Activated CD4-positive, alpha-beta memory T cell treated with anti-CD3 and anti-CD28 coated beads for 36 hours (primary cell): ENCODE measurements around the gene CAMK1D. TPM values are rescaled to one million over a fixed set of nuclear protein-coding genes. Genes with fewer than 3 reads are reported as not detected.
"Not testable (repeated sequence)": the region's sequence is repeated elsewhere in the genome, so short reads cannot be mapped to it uniquely, and the experiment has no call there.

Experiments used
- CTCF ChIA-PET: fragments of 350-600 bp; sonication (Branson Sonifier 250); formaldehyde crosslinking; loops from one replicate; lab custom pipeline; 2021; ENCODE audit warnings: antibody characterized with exemption, inconsistent platforms; lab: Charles Lee
- POLR2A ChIA-PET: fragments of 350-600 bp; sonication (Branson Sonifier 250); formaldehyde crosslinking; loops from one replicate; lab custom pipeline; 2021; ENCODE audit warnings: antibody characterized with exemption; lab: Charles Lee
- DNase-seq: peaks from one replicate; pipeline ENCODE4 v3.0.0-alpha.2; 2020
- H3K27ac Mint-ChIP-seq: one replicate; pipeline ENCODE4 v1.8.0; 2021; ENCODE audit warnings: mixed read lengths
- H3K27me3 Mint-ChIP-seq: one replicate; pipeline ENCODE4 v1.8.0; 2021; ENCODE audit warnings: mixed read lengths
- H3K36me3 Mint-ChIP-seq: one replicate; pipeline ENCODE4 v1.8.0; 2021; ENCODE audit warnings: mixed read lengths
- H3K4me1 Mint-ChIP-seq: one replicate; pipeline ENCODE4 v1.8.0; 2021; ENCODE audit warnings: low read depth, mixed read lengths
- H3K4me3 Mint-ChIP-seq: one replicate; pipeline ENCODE4 v1.8.0; 2021; ENCODE audit warnings: mild to moderate bottlenecking, mixed read lengths
- H3K9me3 Mint-ChIP-seq: one replicate; pipeline ENCODE4 v1.8.0; 2021; ENCODE audit warnings: mixed read lengths
- intact Hi-C: fragments of 100-400 bp; cut with micrococcal nuclease; formaldehyde crosslinking; loops from one replicate; pipeline ENCODE4 v1.15.1; 2023
- total RNA-seq, 2 experiments: library from RNA; stranded (reverse); gene quantifications; one replicate each; pipeline ENCODE4 v1.2.3, GENCODE V29; 2021

The CAMK1D gene
- total RNA-seq, 2 experiments from 2014 or later: 17.7 to 17.9 TPM

DNA sequence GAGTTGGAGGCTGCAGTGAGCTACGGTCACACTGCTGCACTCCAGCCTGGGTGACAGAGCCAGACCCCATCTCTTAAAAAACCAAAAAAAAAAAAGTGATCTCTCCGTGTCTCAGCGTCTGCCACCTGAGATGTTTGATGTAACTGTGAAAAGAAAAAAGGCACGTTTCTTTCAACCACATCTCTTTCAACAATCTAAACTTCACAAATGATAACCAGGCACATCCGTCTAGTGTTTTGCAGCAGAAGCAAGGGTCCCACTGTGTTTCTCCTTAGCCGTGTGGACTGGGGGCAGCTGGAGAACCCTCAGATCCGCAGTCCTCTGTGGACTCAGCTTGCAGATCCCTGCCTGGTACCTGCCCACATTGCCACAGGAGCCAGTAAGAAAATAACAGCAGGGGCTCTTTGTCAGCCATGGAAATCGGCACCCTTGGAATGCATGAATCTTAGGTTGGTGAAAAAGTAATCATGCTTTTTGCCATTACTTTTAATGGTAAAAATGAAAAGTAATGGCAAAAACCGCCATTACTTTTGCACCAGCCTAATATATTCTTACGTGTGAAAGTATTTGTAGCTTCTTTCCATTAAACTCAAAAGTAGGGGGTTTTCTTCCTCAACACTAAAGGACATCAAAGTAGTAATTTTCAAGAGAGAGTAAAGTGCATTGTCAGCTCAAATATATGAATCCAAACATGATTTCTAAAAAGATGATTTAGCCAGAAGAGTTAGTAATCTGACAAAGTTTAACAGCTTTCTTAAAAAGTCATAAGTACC lies 375.6 kb downstream of the CAMK1D start:
- no peaks in the 10 kb centered on the region for H3K27me3 Mint-ChIP-seq
- POLR2A ChIA-PET: no interaction called here
- no peak overlapping the region for H3K27ac Mint-ChIP-seq
- intact Hi-C loops: loop anchor here (5.0 kb wide), 5 partner anchors 177 to 362 kb away; no protein-coding TSS in a partner anchor
- H3K4me3 Mint-ChIP-seq: no peak overlapping the region
- H3K9me3 Mint-ChIP-seq: no peaks in the 10 kb centered on the region
- CTCF ChIA-PET: interaction anchor here (0.9 to 2.0 kb wide), 6 partner anchors 10 to 177 kb away, joined by 3 to 4 read pairs (median 4); no protein-coding TSS in a partner anchor
- H3K4me1 Mint-ChIP-seq: peaks cover 32% of the 10 kb centered on the region
- DNase-seq: no peak
- H3K36me3 Mint-ChIP-seq: no peaks in the 10 kb centered on the region

DNA sequence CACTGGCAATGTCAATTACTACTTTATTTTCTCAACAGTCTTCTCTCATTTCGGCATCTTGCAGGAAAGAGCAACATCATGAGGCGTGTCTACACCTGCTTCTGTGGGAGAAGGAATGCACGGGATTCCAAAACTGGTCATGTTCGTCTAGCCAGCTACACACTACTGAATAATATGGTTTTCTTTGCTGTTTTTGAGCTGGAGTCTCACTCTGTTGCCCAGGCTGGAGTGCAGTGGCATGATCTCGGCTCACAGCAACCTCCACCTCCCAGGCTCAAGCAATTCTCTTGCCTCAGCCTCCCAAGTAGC lies 376.2 kb downstream of the CAMK1D start:
- H3K4me3 Mint-ChIP-seq, H3K36me3 Mint-ChIP-seq, DNase-seq, H3K27me3 Mint-ChIP-seq, H3K27ac Mint-ChIP-seq, H3K9me3 Mint-ChIP-seq, POLR2A ChIA-PET: not testable (repeated sequence)
- H3K4me1 Mint-ChIP-seq: peaks cover 27% of the 10 kb centered on the region
- intact Hi-C loops: loop anchor here (5.0 kb wide), 4 partner anchors 177 to 362 kb away; no protein-coding TSS in a partner anchor
- CTCF ChIA-PET: interaction anchor here (0.9 to 3.2 kb wide), 7 partner anchors 11 to 177 kb away, joined by 3 to 17 read pairs (median 4); no protein-coding TSS in a partner anchor

DNA sequence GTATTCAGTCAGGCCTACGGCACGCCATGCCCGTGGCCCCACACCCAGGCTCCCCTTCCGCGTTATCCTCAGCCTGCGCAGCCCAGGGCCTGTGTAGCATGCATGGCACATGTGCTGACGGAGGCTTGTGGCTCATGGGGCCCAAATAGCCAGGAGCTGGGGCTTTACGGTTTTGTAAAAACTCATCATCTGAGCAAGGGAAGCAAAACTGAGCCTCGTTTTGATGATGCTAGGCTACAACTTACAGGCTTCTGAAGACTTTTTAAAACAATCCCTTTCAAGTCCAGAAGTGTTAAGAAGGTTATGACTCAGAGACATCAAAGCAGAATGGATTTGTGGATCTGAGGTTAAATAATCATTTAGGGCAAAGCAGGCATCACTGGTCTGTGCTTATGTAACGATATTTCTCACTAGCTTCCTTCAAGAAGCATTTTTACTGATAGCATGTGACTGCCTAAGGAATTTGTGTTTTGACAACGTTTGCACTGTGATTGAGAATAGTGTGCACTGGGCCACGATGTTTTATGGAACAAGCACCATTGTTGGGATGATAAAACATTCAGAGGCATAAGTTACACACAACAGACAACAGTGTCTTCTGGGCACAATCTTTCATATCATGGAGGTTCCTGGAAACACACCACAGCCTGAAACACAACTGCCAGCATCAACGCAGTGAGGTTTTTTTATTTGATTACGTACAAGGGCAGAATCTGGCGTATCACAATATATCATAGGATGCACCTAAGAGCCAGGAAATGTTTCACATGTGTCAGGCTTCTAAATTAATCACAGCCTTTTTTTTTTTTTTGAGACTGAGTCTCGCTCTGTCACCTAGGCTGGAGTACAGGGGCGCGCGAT lies 377.9 kb downstream of the CAMK1D start:
- CTCF ChIA-PET: interaction anchor here (0.8 to 3.2 kb wide), 9 partner anchors 9 to 512 kb away, joined by 3 to 17 read pairs (median 5); no protein-coding TSS in a partner anchor
- Mint-ChIP-seq H3K4me3 (no peak overlapping the region), H3K4me1 (peaks cover 19% of the 10 kb centered on the region), H3K27me3 (no peaks in the 10 kb centered on the region), H3K9me3 (no peaks in the 10 kb centered on the region), H3K27ac (peak overlapping the region; percentile 75), H3K36me3 (no peaks in the 10 kb centered on the region)
- POLR2A ChIA-PET: interaction anchor here (1.0 to 2.5 kb wide), 7 partner anchors 15 to 377 kb away, joined by 3 to 14 read pairs (median 4); no protein-coding TSS in a partner anchor
- peak; percentile 80 for DNase-seq
- intact Hi-C loops: loop anchor here (1.0 to 5.0 kb wide), 7 partner anchors 9 to 360 kb away; no protein-coding TSS in a partner anchor

DNA sequence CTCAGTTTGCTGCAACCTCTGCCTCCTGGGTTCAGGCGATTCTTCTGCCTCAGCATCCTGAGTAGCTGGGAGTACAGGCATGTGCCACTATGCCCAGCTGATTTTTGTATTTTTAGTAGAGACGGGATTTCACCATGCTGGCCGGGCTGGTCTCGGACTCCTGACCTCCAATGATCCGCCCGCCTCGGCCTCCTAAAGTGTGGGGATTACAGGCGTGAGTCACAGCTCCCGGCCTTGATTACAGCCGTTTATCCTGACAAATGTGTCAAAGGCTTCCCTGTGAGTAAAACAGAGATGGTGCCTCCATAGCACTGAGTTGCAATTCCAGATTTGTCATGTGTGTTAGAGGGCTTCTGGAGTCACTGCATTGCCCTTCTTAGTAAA lies 378.5 kb downstream of the CAMK1D start:
- Mint-ChIP-seq H3K4me1 (peaks cover 19% of the 10 kb centered on the region), H3K36me3 (no peaks in the 10 kb centered on the region), H3K27me3 (no peaks in the 10 kb centered on the region), H3K27ac (peak overlapping the region; percentile 18), H3K9me3 (no peaks in the 10 kb centered on the region), H3K4me3 (no peak overlapping the region)
- intact Hi-C loops: loop anchor here (1.0 to 5.0 kb wide), 7 partner anchors 10 to 359 kb away; no protein-coding TSS in a partner anchor
- CTCF ChIA-PET: interaction anchor here (0.8 to 3.2 kb wide), 6 partner anchors 10 to 55 kb away, joined by 3 to 17 read pairs (median 6); no protein-coding TSS in a partner anchor
- DNase-seq: no peak
- POLR2A ChIA-PET: interaction anchor here (1.0 to 2.5 kb wide), 4 partner anchors 18 to 53 kb away, joined by 4 to 14 read pairs (median 6); no protein-coding TSS in a partner anchor

DNA sequence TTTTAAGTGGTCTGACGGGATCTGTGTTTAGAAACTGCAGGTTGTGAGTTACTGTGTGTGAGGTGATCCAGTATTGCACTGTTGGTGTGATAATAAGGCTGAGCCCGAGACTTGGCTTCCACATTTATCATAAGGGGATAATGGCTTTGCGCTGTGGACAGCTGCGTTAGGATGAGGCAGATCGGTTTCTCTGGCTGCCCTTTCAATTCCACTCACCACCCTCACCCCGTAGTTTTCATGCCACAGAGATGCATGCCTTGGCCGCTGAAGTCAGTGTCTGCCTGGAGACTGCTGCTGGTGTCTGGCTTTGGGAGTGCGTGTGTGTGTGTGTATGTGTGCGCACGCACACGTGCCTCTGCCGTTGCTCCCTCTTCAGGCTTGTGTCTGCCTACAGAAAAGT lies 379.1 kb downstream of the CAMK1D start:
- H3K36me3 Mint-ChIP-seq: no peaks in the 10 kb centered on the region
- H3K4me3 Mint-ChIP-seq: no peak overlapping the region
- intact Hi-C loops: loop anchor here (5.0 kb wide), 4 partner anchors 174 to 359 kb away; no protein-coding TSS in a partner anchor
- H3K27ac Mint-ChIP-seq: no peak overlapping the region
- peaks cover 21% of the 10 kb centered on the region for H3K4me1 Mint-ChIP-seq
- no peaks in the 10 kb centered on the region for H3K9me3 Mint-ChIP-seq
- CTCF ChIA-PET: interaction anchor here (0.8 to 3.2 kb wide), 4 partner anchors 14 to 54 kb away, joined by 3 to 17 read pairs (median 10); no protein-coding TSS in a partner anchor
- no peaks in the 10 kb centered on the region for H3K27me3 Mint-ChIP-seq
- no peak for DNase-seq
- POLR2A ChIA-PET: interaction anchor here (1.2 to 2.5 kb wide), 2 partner anchors 19 to 52 kb away, joined by 4 to 14 read pairs; no protein-coding TSS in a partner anchor

DNA sequence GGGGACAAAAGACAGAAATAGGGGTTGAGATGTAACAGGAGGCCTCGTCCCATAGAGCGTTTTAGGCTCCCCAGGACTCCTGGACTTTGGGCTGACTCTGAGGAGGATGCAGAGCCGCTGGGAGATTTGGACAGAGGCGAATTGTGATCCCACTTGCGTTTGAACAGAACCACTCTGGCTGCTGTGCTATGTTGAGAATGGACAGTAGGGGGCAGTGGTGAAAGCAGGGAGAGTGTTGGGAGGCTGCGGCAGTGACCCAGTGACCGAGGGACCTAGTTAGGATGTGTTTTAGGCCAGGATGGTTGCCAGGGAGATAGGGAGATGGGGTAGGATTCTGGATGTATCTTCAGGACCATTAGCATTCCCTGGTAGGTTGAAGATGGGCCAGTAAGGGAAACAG lies 380.5 kb downstream of the CAMK1D start:
- intact Hi-C loops: loop anchor here (5.0 kb wide), 4 partner anchors 172 to 357 kb away; no protein-coding TSS in a partner anchor
- POLR2A ChIA-PET: no interaction called here
- DNase-seq: peak; percentile 34
- Mint-ChIP-seq H3K27me3 (no peaks in the 10 kb centered on the region), H3K36me3 (no peaks in the 10 kb centered on the region), H3K4me3 (no peak overlapping the region), H3K27ac (no peak overlapping the region), H3K4me1 (peaks cover 21% of the 10 kb centered on the region), H3K9me3 (no peaks in the 10 kb centered on the region)
- CTCF ChIA-PET: interaction anchor here (0.9 to 1.1 kb wide), 3 partner anchors 8 to 185 kb away, joined by 3 read pairs; no protein-coding TSS in a partner anchor

DNA sequence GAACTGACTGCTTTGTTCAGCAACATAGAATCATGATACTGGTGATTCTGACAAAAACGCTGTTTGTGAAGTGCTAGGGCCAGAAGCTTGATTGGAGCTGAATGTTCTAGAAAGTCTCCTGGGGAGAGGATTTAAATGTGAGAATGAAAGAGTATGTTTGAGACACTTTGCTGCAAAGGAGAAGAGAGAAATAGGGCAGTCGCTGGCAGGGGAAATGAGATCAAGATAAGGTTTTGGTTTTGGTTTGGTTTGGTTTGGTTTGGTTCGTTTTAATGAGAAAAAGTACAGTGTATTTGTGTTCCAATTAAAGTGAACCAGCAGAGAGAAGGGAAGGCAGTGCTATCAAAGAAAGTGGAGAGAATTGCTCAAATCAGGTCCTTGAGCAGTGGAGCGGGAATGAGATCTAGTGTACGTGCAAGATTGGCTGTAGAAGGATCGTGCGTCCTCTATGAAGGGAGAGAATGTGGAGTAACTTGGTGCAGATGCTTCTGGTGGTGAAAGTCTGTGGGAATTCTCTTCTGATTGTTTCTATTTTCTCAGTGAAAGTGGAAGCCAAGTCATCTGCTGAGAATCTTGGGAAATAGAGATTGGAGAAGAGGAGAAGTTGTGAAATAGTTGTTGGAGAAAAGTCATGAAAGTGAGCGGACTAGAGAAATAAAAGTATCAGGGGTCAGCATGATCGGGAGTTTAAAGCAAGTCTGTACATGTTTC lies 381.6 kb downstream of the CAMK1D start:
- Mint-ChIP-seq H3K4me3 (no peak overlapping the region), H3K4me1 (peaks cover 18% of the 10 kb centered on the region), H3K27ac (no peak overlapping the region), H3K27me3 (no peaks in the 10 kb centered on the region), H3K36me3 (no peaks in the 10 kb centered on the region), H3K9me3 (no peaks in the 10 kb centered on the region)
- ChIA-PET CTCF (interaction anchor here (1.0 to 1.2 kb wide), 4 partner anchors 24 to 343 kb away, joined by 3 to 5 read pairs (median 4); no protein-coding TSS in a partner anchor), POLR2A (interaction anchor here (0.7 kb wide), 1 partner anchor 12 kb away, joined by 3 read pairs; no protein-coding TSS in a partner anchor)
- intact Hi-C loops: no loop called here
- DNase-seq: no peak

DNA sequence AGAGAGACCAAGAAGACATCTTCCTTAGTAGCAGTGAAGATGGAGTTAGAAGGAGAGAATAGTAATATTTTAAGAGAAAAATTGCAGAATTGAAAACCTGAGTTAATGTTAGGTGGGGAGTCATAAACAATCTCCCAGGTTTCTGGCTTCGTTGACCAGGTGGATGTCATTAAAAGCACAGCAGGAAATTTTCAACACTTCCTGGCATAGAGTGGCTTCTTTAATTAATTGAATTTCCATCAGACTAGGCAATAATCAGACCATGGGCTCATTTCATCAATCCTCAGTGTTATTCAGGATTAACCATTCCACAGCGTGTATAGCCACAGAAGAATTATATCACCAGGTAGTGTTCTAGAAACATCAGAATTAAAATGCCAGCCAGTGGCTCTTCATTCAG lies 383.9 kb downstream of the CAMK1D start:
- peaks cover 6% of the 10 kb centered on the region for H3K4me1 Mint-ChIP-seq
- H3K27me3 Mint-ChIP-seq: no peaks in the 10 kb centered on the region
- H3K27ac Mint-ChIP-seq: no peak overlapping the region
- H3K4me3 Mint-ChIP-seq: no peak overlapping the region
- H3K36me3 Mint-ChIP-seq: no peaks in the 10 kb centered on the region
- CTCF ChIA-PET: interaction anchor here (1.1 kb wide), 1 partner anchor 26 kb away, joined by 4 read pairs; no protein-coding TSS in a partner anchor
- no peaks in the 10 kb centered on the region for H3K9me3 Mint-ChIP-seq
- DNase-seq: no peak
- POLR2A ChIA-PET: no interaction called here
- intact Hi-C loops: no loop called here

DNA sequence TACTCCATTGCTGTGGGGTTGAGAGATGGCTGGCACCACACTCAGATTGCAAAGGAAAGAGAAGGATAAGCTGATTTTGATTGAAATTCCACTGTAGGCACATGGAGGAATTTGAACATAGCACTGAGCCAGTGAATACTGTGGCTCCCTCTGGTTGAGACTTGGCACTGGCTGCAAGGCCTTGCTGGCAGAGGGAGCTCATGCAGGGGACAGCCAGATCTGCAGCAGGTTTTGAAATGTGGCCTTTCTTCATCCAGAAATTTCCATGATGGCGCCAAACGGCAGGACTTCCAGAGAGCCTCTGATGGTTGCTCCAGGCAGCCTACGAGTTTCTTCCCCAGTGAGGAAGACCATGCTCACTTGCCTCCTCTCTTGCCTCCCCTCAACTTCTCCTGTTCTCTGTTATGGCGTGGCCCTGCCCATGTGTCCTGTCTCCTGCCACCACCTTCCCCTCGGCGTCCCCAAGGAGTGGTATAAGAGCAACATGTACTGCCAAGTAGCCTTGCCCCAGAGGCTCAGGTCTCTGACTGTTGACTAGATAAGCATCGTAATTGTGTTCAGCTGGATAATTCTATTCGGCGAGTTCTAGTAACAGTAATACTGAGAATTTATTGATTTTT lies 386.6 kb downstream of the CAMK1D start:
- ChIA-PET CTCF (interaction anchor here (0.7 kb wide), 1 partner anchor 85 kb away, joined by 3 read pairs; no protein-coding TSS in a partner anchor), POLR2A (no interaction called here)
- no peaks in the 10 kb centered on the region for H3K27me3 Mint-ChIP-seq
- H3K9me3 Mint-ChIP-seq: no peaks in the 10 kb centered on the region
- no peak for DNase-seq
- no peak overlapping the region for H3K27ac Mint-ChIP-seq
- no peak overlapping the region for H3K4me3 Mint-ChIP-seq
- peaks cover 2% of the 10 kb centered on the region for H3K4me1 Mint-ChIP-seq
- intact Hi-C loops: no loop called here
- H3K36me3 Mint-ChIP-seq: no peaks in the 10 kb centered on the region

DNA sequence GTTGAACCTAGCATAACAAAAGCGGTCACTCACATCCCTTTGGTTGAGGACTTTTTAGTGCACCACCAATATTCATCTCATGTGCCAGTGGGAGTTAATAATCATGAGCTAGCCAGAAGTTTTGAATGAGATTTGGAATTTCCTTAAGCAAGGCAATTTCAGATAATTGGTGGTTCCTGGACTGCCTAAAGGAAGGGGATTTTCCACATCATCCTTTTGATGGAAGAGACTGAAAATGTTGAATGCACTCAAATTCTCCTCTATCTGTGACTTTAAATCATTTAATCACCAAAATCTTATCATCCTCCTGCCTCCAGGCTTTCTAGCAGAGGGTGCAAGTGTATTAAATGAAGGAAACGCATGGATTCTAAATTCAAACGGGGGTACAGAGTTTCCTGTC lies 391.5 kb downstream of the CAMK1D start:
- CTCF ChIA-PET: interaction anchor here (1.5 kb wide), 1 partner anchor 41 kb away, joined by 3 read pairs; no protein-coding TSS in a partner anchor
- Mint-ChIP-seq H3K4me1 (peaks cover 4% of the 10 kb centered on the region), H3K9me3 (no peaks in the 10 kb centered on the region), H3K27me3 (no peaks in the 10 kb centered on the region), H3K27ac (no peak overlapping the region), H3K4me3 (no peak overlapping the region), H3K36me3 (no peaks in the 10 kb centered on the region)
- intact Hi-C loops: no loop called here
- DNase-seq: no peak
- POLR2A ChIA-PET: interaction anchor here (0.6 kb wide), 1 partner anchor 37 kb away, joined by 3 read pairs; no protein-coding TSS in a partner anchor
